GM18873 (cell line): Measurements from ENCODE around the gene DLEC1.

ENCODE experiments used
- ATAC-seq: cut with Tn5 transposase; IDR thresholded peaks from one replicate; pipeline ENCODE4 v1.9.1; 2021; ENCODE audit warnings: mild to moderate bottlenecking, moderate library complexity, moderate number of reproducible peaks; ENCODE audit not compliant: unreplicated experiment, low FRiP score

Gene DLEC1

DNA sequence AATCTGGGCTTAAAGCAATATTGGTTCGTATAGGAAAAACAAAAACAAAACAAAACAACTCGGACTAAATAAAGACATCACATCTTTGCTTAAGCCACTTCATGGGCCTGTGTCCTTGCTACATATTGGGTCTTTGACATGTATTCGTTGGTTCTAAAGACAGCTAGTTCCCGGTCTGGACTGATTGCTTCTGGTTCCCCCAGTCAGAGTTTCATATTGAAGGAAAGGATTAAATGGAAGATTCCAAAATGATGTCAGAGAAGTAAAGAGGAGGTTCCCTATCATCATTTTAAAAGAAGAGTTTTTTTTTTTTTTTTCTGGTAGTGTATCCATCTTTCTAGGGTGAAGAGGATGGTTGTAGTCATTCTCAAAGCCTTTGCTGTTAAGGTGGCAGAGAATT, 128.6 kb downstream of the DLEC1 start:
- ATAC-seq, result no peak

DNA sequence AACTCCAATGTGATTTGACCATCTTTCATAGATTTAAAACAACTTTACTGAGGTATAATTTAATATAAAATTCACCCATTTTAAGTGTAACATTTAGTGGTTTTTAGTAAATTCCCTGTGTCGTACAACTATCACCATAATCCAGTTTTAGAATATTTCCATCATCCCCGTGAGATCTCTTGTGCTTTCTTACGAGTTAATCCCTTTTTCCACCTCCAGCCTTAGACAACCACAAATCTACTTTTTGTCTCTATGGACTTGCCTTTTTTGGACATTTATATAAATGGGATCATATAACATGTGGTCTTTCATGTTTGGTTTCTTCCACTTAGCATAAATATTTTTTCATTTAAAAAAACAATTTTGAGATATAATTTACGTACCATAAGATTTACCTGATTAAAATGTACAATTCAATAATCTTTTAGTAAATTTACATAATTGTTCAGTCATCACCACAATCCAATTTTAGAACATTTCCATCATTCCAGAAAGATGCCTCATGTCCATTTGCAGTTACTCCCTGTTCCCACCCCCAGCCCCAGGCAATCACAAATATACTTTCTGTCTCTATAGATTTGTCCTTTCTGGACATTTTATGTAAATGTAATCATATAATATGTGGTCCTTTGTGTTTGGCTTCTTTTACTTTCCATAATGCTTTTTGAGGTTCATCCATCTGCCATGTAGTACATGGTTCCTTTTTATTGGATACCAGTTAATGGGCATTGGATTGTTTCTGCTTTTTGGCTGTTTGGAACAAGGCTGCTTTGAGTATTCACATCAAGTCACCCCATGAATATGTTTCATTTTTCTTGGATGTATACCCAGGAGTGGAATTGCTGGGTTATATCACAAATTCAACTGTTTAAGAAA, 129.4 kb downstream of the DLEC1 start:
- no peak for ATAC-seq

DNA sequence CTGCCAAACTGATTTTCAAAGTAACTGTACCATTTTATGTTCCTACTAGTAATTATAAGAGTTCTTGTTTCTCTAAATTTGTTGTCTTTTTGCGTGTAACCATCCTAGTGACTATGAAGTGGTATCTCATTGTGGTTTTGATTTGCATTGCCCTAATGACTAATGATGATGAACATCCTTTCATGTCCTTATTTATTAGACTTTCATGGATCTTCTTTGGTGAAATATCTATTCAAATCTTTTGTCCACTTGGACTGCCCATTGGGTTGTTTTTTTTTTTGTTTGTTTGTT, 130.0 kb downstream of the DLEC1 start:
- no peak for ATAC-seq

DNA sequence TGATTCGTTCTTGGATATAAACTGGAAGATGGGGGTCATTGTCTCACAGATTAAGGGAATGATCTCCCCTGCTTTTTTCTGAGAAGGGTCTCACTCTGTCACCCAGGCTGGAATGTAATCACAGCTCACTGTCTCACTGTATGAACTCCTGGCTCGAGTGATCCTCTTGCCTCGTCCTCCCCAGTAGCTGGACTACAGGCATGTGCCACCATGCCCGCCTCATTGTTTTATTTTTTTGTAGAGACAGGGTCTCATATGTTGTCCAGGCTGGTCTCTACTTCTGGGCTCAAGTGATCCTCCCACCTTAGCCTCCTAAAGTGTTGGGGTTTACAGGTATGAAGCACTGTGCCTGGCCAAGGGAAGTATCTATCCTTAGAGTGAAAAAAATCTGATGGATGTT, 131.7 kb downstream of the DLEC1 start:
- no peak for ATAC-seq

DNA sequence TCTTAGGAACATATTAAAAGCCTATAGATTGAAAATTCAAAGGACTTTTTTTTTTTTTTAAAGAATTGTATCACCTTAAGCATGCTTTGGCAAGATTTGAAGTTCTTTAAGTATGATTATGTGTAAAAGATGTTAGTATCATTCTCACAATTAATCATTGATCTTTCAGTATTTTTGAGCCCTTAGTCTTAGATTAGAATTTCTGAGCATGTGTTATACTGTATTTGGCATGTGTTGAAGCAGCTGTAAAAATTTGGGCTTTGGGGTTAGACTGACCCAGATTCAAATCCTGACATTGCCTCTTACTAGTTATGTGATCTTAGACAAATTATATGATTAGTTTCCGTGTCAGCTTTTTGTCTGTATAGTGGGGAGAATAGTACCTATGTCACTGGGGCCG, 132.6 kb downstream of the DLEC1 start:
- no peak for ATAC-seq
